Stomach (tissue), 9 donors: ENCODE data around the gene TLR2. TPM values are rescaled to one million over a fixed set of nuclear protein-coding genes. Genes with fewer than 3 reads are reported as not detected.
A peak's percentile ranks its signal among the peaks of the same experiment; 100 is the strongest.

Experiments
- DNase-seq, 2 donors: peaks; one replicate each; pipeline versions ENCODE4 v3.0.0 to v3.0.0-alpha.2; 2013 to 2019
- H3K27ac ChIP-seq, 5 donors: fragments of 200-600 bp in 4 of 5; sonication (generic) in 4 of 5; one replicate each; pipeline ENCODE4 v1.5.1; 2013 to 2019; ENCODE audit warnings: mild to moderate bottlenecking in 1 of 5, moderate library complexity in 1 of 5
- H3K27me3 ChIP-seq, 3 donors: fragments of 200-600 bp; sonication (generic); one replicate each; pipeline ENCODE4 v1.5.1; 2017 to 2019; ENCODE audit warnings: mixed run types in 1 of 3
- H3K36me3 ChIP-seq, 4 donors: fragments of 200-600 bp; sonication (generic); 1 replicate in 3 of 4; 2 replicates in 1 of 4; pipeline ENCODE4 v1.5.1; 2016 to 2019
- H3K4me1 ChIP-seq, 4 donors: fragments of 200-600 bp; sonication (generic); one replicate each; pipeline ENCODE4 v1.5.1; 2016 to 2019
- H3K4me3 ChIP-seq, 4 donors: fragments of 200-600 bp; sonication (generic) in 3 of 4; one replicate each; pipeline ENCODE4 v1.5.1; 2016 to 2019; ENCODE audit warnings: mild to moderate bottlenecking in 1 of 4
- H3K9me3 ChIP-seq, 4 donors: fragments of 200-600 bp; sonication (generic); one replicate each; pipeline ENCODE4 v1.5.1; 2016 to 2019
- EP300 ChIP-seq: sonication (generic); formaldehyde crosslinking; IDR thresholded peaks from one replicate; pipeline ENCODE4 v1.6.1; 2017; ENCODE audit warnings: antibody characterized with exemption
- POLR2A ChIP-seq, 4 donors: fragments of 450-650 bp; IDR thresholded peaks; one replicate each; pipeline ENCODE4 v1.6.1; 2016; ENCODE audit warnings: antibody characterized with exemption in 4 of 4, control low read depth in 2 of 4, mild to moderate bottlenecking in 1 of 4, moderate library complexity in 1 of 4
- POLR2AphosphoS5 ChIP-seq, 3 donors: sonication (generic); formaldehyde crosslinking; IDR thresholded peaks; one replicate each; pipeline ENCODE4 v1.6.1; 2016; ENCODE audit warnings: antibody characterized with exemption in 3 of 3
- whole genome bisulfite sequencing, 5 donors: extraction: QIAGEN DNeasy Blood & Tissue Kit in 3 of 5; methylation state at CpG; one replicate each; pipeline versions ENCODE4 v1.1.5 to v1.1.7; 2013 to 2018; 5-methylcytosine and 5-hydroxymethylcytosine counted together
- intact Hi-C: fragments of 100-400 bp; cut with DNase I; formaldehyde crosslinking; loops from one replicate; pipeline ENCODE4 v1.15.1; 2023; ENCODE audit warnings: low total_unique reads
- polyA plus RNA-seq, 3 donors: library from polyadenylated mRNA; stranded (reverse); fragments of 200-250 nt; gene quantifications; one replicate each; pipeline ENCODE4 v1.2.3, GENCODE V29; 2013
- total RNA-seq, 5 donors: library from RNA; depleted of rRNA; stranded (reverse); fragments of >200 nt; gene quantifications; one replicate each; pipeline versions ENCODE4 v1.1.0 to v1.2.3, GENCODE V29; 2014 to 2016
- TF ChIP-seq, protein P1 (sequence below), 7 experiments: fragments of 450-650 bp in 4 of 7; fragments of 200-600 bp in 3 of 7; sonication (generic) in 3 of 7; IDR thresholded peaks; one replicate each; pipeline ENCODE4 v1.5.1; 2016 to 2019; ENCODE audit warnings: antibody characterized with exemption in 7 of 7, control low read depth in 2 of 7, mild to moderate bottlenecking in 1 of 7
- donor health status: healthy with polysubstance abuse.
- donor health status: Bipolar disorder and iron deficiency.
- donor health status: healthy.

TLR2 gene
- total and polyA plus RNA-seq, 8 donors: 0.29 to 35.0 (median 8.6) TPM

- Histone ChIP-seq H3K27ac (no peak overlapping the region), H3K4me3 (no peak overlapping the region), H3K4me1 (no peaks in the 10 kb centered on the region), H3K27me3 (no peaks in the 10 kb centered on the region), H3K36me3 (no peaks in the 10 kb centered on the region), H3K9me3 (peaks cover 0 to 4% (median 2%) of the 10 kb centered on the region in 4 donors)
- TF ChIP-seq, protein P1, sequence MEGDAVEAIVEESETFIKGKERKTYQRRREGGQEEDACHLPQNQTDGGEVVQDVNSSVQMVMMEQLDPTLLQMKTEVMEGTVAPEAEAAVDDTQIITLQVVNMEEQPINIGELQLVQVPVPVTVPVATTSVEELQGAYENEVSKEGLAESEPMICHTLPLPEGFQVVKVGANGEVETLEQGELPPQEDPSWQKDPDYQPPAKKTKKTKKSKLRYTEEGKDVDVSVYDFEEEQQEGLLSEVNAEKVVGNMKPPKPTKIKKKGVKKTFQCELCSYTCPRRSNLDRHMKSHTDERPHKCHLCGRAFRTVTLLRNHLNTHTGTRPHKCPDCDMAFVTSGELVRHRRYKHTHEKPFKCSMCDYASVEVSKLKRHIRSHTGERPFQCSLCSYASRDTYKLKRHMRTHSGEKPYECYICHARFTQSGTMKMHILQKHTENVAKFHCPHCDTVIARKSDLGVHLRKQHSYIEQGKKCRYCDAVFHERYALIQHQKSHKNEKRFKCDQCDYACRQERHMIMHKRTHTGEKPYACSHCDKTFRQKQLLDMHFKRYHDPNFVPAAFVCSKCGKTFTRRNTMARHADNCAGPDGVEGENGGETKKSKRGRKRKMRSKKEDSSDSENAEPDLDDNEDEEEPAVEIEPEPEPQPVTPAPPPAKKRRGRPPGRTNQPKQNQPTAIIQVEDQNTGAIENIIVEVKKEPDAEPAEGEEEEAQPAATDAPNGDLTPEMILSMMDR (IDR thresholded peaks at IDR 0.05): no peak
- TF ChIP-seq EP300 (no peak), POLR2AphosphoS5 (IDR thresholded peaks at IDR 0.05) (no peak), POLR2A (IDR thresholded peaks at IDR 0.05) (no peak)
- no peak for DNase-seq
- WGBS, 5 donors: 95 to 100% (median 100%) methylated on average over 1 of the region's 1 CpG
- intact Hi-C loops: no loop called here
Observed at GRCh38 chr4:153646978-153647377, 37.1 kb upstream of the TLR2 start.

- no peaks in the 10 kb centered on the region for H3K4me1 ChIP-seq
- peaks cover 0 to 4% (median 2%) of the 10 kb centered on the region in 4 donors for H3K9me3 ChIP-seq
- H3K4me3 ChIP-seq: no peak overlapping the region
- WGBS, 5 donors: 59 to 69% (median 61%) methylated on average over 4 of the region's 4 CpGs
- intact Hi-C loops: no loop called here
- TF ChIP-seq POLR2AphosphoS5 (IDR thresholded peaks at IDR 0.05): no peak
- TF ChIP-seq POLR2A (IDR thresholded peaks at IDR 0.05): no peak
- TF ChIP-seq, protein P1 (IDR thresholded peaks at IDR 0.05): no peak
- no peak for TF ChIP-seq EP300
- H3K27ac ChIP-seq: no peak overlapping the region
- H3K27me3 ChIP-seq: no peaks in the 10 kb centered on the region
- no peak for DNase-seq
- H3K36me3 ChIP-seq: no peaks in the 10 kb centered on the region
Observed at GRCh38 chr4:153647975-153648374, 36.1 kb upstream of the TLR2 start.

DNA sequence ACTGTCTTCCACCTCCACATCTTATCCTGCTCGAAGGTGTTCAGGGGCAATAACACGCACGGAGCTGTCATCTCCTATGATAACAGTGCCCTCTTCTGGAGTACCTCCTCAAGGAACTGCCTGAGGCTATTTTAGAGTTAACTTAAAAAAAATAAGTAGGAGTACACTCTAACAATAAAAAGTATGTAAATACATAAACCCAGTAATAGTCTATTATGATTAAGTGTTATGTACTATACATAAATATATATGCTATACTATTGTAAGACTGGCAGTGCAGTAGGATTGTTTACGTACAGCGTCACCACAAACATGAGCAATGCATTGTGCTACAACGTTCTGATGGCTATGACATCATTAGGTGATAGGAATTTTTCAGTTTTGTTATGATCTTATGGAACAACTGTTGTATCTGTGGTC lies 34.5 kb upstream of the TLR2 start:
- intact Hi-C loops: no loop called here
- TF ChIP-seq, protein P1 (IDR thresholded peaks at IDR 0.05): no peak
- TF ChIP-seq POLR2A (IDR thresholded peaks at IDR 0.05): no peak
- DNase-seq: no peak

GRCh38 chr4:153651116-153651515 lies 33.0 kb upstream of the TLR2 start:
- DNase-seq: no peak
- WGBS, 5 donors: 59 to 70% (median 65%) methylated on average over 3 of the region's 3 CpGs
- H3K36me3 ChIP-seq: no peaks in the 10 kb centered on the region
- intact Hi-C loops: no loop called here
- H3K27ac ChIP-seq: peak overlapping the region in 4 of 5 donors; percentile 19 to 78 (median 56)
- no peaks in the 10 kb centered on the region for H3K4me1 ChIP-seq
- TF ChIP-seq, protein P1 (IDR thresholded peaks at IDR 0.05): no peak
- TF ChIP-seq EP300 (no peak), POLR2A (IDR thresholded peaks at IDR 0.05) (no peak), POLR2AphosphoS5 (IDR thresholded peaks at IDR 0.05) (no peak)
- H3K9me3 ChIP-seq: no peaks in the 10 kb centered on the region
- no peaks in the 10 kb centered on the region for H3K27me3 ChIP-seq
- H3K4me3 ChIP-seq: no peak overlapping the region

More for the DNA sequence above, 34.5 kb upstream of the TLR2 start:
- Histone ChIP-seq H3K27ac (no peak overlapping the region), H3K36me3 (no peaks in the 10 kb centered on the region), H3K4me3 (no peak overlapping the region), H3K27me3 (no peaks in the 10 kb centered on the region), H3K4me1 (no peaks in the 10 kb centered on the region), H3K9me3 (peaks cover 0 to 4% (median 2%) of the 10 kb centered on the region in 4 donors)
- WGBS, 5 donors: 49 to 61% (median 56%) methylated on average over 6 of the region's 6 CpGs
